SK-N-SH (cell line): Measurements from ENCODE around the gene KIFC3.

Experiments used
- EP300 ChIP-seq, 2 experiments: IDR thresholded peaks; 2 replicates each; pipeline versions ENCODE4 v1.4.0 to v1.6.1; 2012; ENCODE audit warnings: borderline replicate concordance in 1 of 2, low read depth in 1 of 2, low read length in 1 of 2
- MXI1 ChIP-seq: IDR thresholded peaks from 2 replicates; pipeline ENCODE4 v1.6.1; 2012; ENCODE audit warnings: mild to moderate bottlenecking, low read depth, low read length, improper control_type of control experiment
- NRF1 ChIP-seq: IDR thresholded peaks from 2 replicates; pipeline ENCODE4 v1.6.1; 2012; ENCODE audit warnings: low read depth, mild to moderate bottlenecking, low read length
- POLR2AphosphoS5 ChIP-seq: IDR thresholded peaks from 2 replicates; pipeline ENCODE4 v1.6.1; 2012; ENCODE audit warnings: low read depth, low read length
- RXRA ChIP-seq: IDR thresholded peaks from 2 replicates; pipeline ENCODE4 v1.4.0; 2012; ENCODE audit warnings: low read depth, mild to moderate bottlenecking, borderline replicate concordance
- ZBTB33 ChIP-seq: IDR thresholded peaks from 2 replicates; pipeline ENCODE4 v1.4.0; 2012; ENCODE audit warnings: low read depth, borderline replicate concordance
- TF ChIP-seq, protein P1 (sequence below): fragments of 200-600 bp; sonication (generic); IDR thresholded peaks from 2 replicates; pipeline ENCODE4 v1.6.1; 2017; ENCODE audit warnings: antibody characterized with exemption, mild to moderate bottlenecking, moderate library complexity

GRCh38 chr16:57797526-57798266 is 4.6 kb downstream of the KIFC3 start:
- TF ChIP-seq RXRA, result no peak
- TF ChIP-seq, protein P1, sequence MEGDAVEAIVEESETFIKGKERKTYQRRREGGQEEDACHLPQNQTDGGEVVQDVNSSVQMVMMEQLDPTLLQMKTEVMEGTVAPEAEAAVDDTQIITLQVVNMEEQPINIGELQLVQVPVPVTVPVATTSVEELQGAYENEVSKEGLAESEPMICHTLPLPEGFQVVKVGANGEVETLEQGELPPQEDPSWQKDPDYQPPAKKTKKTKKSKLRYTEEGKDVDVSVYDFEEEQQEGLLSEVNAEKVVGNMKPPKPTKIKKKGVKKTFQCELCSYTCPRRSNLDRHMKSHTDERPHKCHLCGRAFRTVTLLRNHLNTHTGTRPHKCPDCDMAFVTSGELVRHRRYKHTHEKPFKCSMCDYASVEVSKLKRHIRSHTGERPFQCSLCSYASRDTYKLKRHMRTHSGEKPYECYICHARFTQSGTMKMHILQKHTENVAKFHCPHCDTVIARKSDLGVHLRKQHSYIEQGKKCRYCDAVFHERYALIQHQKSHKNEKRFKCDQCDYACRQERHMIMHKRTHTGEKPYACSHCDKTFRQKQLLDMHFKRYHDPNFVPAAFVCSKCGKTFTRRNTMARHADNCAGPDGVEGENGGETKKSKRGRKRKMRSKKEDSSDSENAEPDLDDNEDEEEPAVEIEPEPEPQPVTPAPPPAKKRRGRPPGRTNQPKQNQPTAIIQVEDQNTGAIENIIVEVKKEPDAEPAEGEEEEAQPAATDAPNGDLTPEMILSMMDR, result no peak
- no peak for TF ChIP-seq NRF1
- no peak for TF ChIP-seq ZBTB33
- TF ChIP-seq EP300 (IDR thresholded peaks at IDR 0.05; ENCODE audit: borderline replicate concordance in 1 of 2, low read depth in 1 of 2, low read length in 1 of 2), result no peak
- TF ChIP-seq POLR2AphosphoS5, result no peak
- TF ChIP-seq MXI1, result no peak
